ENCODE measurements around the gene CACNG1.

GRCh38 chr17:67046398-67046797 is 2.0 kb downstream of the CACNG1 start:
- TF ChIP-seq POLR2A (IDR thresholded peaks at IDR 0.05), result no peak
- no peak for TF ChIP-seq CTCF (IDR thresholded peaks at IDR 0.05)

Data from heart left ventricle (tissue), 13 donors.